GM08714 (cell line): ENCODE results near the gene BIN1.
"Not testable (repeated sequence)": the region's sequence is repeated elsewhere in the genome, so short reads cannot be mapped to it uniquely, and the experiment has no call there.

ENCODE experiments used
- H3K4me3 ChIP-seq: fragments of 200-500 bp; sonication (Bioruptor generic); 2 replicates; pipeline ENCODE4 v1.5.1; 2014; ENCODE audit warnings: mild to moderate bottlenecking, low read length, inconsistent platforms
- ZNF274 ChIP-seq: IDR thresholded peaks from 2 replicates; pipeline ENCODE4 v1.6.1; 2012; ENCODE audit warnings: mild to moderate bottlenecking, low read depth, low read length

BIN1 gene

GRCh38 chr2:127043367-127044164, 63.4 kb downstream of the BIN1 start:
- TF ChIP-seq ZNF274, result no peak
- no peak overlapping the region for H3K4me3 ChIP-seq

DNA sequence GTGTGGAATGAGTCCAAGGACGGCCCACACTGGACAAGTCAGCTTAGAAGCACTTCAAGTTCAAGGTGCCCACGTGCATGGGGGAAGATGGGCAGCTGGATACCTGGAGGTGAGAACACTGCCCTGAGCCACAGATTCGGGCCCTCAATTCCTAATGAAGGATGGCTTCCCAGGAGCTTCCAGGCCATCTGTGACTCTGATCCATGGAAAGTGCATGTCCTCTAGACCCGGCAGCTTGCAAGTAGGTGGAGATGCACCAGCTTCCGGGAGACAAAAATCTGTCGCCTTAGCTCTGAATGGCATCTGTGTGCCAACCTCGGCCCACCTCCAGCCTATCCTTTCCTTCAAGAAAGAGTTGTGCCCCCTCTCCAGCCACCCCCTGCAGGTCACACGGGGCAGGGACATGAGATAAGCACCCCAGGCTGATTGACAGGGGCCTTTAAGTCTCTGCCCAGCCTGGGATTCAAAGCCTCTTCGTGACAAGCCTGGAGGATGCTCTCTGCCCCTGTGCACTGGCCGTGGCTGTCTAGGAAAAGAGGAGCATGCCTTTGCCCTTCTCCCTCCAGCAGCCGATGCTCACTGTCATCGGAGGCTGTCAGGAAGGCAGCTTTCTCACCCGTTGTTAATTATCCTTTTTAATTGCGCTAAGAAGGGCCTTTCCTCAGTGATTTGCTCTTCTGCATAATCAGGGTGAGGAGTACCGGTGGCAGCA, 65.5 kb downstream of the BIN1 start:
- no peak for TF ChIP-seq ZNF274

GRCh38 chr2:127040169-127040568, 66.8 kb downstream of the BIN1 start:
- no peak overlapping the region for H3K4me3 ChIP-seq
- TF ChIP-seq ZNF274, result no peak

More for the DNA sequence above, 65.5 kb downstream of the BIN1 start:
- H3K4me3 ChIP-seq, result no peak overlapping the region

GRCh38 chr2:127039387-127040031, 67.4 kb downstream of the BIN1 start:
- TF ChIP-seq ZNF274, result no peak
- no peak overlapping the region for H3K4me3 ChIP-seq

DNA sequence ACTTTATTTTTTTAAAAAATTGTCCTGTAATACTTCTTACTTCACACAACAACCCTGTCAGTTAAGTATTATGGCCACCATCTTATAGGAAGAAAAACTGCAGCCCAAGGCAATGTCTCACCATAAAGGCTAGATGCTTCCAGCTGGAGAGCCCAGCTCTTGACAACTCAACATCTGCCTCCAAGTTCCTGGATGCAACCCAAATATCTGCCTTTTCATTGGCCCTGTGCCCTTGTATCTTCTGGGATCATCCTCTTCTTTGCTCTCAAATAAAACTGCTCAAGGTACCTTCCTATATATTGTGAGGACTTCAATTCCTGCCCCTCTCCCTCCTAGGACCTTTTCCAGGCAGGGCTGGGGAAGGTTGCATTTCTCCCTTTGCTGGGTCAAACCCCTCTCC, 69.5 kb downstream of the BIN1 start:
- H3K4me3 ChIP-seq, result no peak overlapping the region
- TF ChIP-seq ZNF274, result no peak

DNA sequence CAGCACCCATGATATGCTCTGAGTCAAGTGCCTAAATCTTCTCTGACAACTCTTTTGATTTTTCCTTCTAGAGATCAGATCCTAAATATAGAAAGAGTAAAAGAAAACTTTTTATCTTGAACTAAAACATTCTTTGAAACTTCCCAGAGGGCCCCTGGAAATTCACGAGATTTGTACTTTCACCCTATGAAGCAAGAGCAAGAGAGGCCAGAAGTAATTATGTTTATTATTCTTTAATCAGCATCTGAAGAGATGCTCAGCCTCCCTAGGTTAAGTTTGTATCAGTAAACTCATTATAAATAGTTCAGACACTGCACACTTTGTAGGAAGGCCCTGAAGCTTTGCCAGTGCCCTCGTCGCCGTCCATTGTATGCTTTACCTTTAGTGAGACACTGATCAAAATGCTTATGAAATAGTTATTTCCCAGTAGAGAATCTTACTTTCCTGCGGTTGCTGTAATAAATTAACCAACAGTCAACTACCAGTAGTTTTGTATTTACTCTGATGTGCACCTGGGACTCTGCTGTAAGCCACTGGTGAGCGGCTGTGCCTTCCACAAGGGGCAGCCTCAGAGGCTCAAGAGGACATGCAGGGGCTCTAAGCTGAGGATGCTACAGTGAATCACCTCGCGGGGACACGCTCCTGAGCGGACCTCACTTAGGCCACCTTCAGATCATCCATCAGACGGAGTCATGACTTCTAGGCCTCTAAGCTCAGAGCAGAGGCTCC, 71.9 kb downstream of the BIN1 start:
- no peak overlapping the region for H3K4me3 ChIP-seq
- no peak for TF ChIP-seq ZNF274

DNA sequence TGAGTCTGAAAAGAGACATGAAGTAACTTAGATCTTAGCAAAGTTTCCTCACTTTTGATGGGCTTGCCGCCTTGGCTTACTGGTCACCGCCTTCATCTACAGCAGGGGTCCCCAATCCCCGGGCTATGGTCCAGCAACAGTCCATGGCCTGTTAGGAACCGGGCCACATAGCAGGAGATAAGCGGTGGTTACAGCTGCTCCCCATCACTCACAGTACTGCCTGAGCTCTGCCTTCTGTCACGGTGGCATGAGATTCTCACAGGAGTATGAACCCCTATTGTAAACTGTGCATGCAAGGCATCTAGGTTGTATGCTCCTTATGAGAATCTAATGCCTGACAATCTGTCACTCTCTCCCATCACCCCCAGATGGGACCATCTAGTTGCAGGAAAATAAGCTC, 72.9 kb downstream of the BIN1 start:
- no peak overlapping the region for H3K4me3 ChIP-seq
- no peak for TF ChIP-seq ZNF274

GRCh38 chr2:127032621-127033020, 74.3 kb downstream of the BIN1 start:
- H3K4me3 ChIP-seq, result no peak overlapping the region
- TF ChIP-seq ZNF274, result no peak

- no peak for TF ChIP-seq ZNF274
Measured at GRCh38 chr2:127029350-127030051, 77.5 kb downstream of the BIN1 start.

DNA sequence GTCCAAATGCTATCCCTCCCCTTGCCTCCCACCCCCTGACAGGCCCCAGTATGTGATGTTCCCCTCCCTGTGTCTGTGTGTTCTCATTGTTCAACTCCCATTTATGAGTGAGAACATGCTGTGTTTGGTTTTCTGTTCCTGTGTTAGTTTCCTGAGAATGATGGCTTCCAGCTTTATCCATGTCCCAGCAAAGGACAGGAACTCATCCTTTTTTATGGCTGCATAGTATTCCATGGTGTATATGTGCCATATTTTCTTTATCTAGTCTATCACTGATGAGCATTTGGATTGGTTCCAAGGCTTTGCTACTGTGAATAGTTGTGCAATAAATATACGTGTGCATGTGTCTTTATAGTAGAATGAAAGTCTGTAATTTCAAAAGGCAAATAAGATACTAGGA, 78.2 kb downstream of the BIN1 start:
- H3K4me3 ChIP-seq, result not testable (repeated sequence)

More at GRCh38 chr2:127029350-127030051, 77.5 kb downstream of the BIN1 start:
- H3K4me3 ChIP-seq, result no peak overlapping the region

- no peak for TF ChIP-seq ZNF274
- H3K4me3 ChIP-seq, result no peak overlapping the region
Measured at GRCh38 chr2:127027715-127028114, 79.2 kb downstream of the BIN1 start.

GRCh38 chr2:127025359-127026166, 81.4 kb downstream of the BIN1 start:
- no peak for TF ChIP-seq ZNF274
- H3K4me3 ChIP-seq, result peak overlapping the region; percentile 38; the same call in 1 of the 2 replicates
